Medulla oblongata (tissue), 1 donor: ENCODE measurements around the gene COBLL1.
"Not testable (repeated sequence)": the region's sequence is repeated elsewhere in the genome, so short reads cannot be mapped to it uniquely, and the experiment has no call there.

Source experiments
- DNase-seq: peaks from one replicate; pipeline ENCODE4 v3.0.0-alpha.2; 2015; ENCODE audit errors: extremely low spot score

Gene COBLL1

GRCh38 chr2:164859906-164860693, 18.5 kb upstream of the COBLL1 start:
- DNase-seq, result not testable (repeated sequence)

DNA sequence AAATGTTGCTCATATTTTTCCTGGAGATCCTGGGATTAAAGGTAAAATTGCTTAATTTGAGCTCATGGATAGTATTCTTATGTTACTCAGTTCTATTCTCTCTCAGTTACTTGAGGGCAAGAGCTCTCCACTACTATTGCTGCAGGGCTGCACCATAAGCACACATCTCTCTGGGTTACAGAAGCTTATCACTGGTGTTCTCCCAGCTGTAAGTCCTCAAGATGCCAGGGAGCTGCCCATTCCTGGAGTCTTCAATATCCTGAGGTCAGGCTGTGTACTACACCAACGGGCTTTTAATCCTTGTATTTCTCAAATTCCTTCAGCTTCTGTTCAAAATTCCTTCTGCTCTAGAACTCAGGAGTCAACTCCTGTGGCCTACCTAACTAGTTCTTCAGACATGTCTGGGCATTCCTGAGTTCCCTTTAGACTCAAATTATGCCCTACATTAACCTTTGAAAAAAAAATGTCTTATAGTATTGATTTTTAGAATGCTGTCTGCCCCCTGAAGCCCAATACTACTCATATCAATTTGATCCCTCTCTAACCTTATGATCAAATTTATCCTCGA, 17.7 kb upstream of the COBLL1 start:
- DNase-seq, result no peak

DNA sequence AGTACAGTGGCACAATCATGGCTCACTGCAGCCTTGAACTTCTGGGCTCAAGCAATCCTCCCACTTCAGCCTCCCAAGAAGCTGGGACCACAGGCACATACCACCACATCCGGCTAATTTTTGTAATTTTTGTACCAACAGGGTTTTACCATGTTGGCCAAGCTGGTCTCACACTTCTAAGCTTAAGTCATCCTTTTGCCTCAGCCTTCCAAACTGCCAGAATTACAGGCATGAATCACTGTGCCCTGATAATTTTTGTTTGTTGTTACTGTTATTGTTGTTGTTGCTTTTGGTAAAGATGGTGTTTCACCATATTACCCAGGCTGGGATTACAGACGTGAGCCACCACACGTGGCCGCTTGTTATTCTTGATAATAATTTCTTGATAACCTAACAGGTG, 10.5 kb upstream of the COBLL1 start:
- DNase-seq, result no peak

GRCh38 chr2:164850235-164850634, 8.6 kb upstream of the COBLL1 start:
- DNase-seq, result peak; percentile 44

- no peak for DNase-seq
Observed at GRCh38 chr2:164849506-164849905, 7.9 kb upstream of the COBLL1 start.

GRCh38 chr2:164847981-164848741, 6.5 kb upstream of the COBLL1 start:
- DNase-seq, result no peak

- no peak for DNase-seq
Observed at GRCh38 chr2:164847291-164847690, 5.7 kb upstream of the COBLL1 start.

DNA sequence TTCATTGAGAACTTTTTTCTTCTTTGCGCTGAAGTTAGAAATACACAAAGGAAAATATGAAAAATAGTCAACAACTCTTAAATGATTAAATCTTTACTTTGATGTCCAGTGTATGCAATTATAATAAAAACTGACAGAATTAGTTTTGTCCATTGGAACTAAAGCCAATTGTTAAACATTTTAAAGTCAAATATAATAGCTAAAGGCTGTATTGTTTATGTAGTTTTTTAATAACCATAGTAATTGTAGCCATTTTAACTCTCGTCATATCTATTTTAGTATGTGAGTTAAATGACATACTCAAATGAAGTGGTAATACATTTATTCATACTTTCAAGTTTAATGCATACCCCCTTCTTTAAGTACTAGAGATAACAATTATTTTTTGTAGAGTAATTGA, 4.7 kb upstream of the COBLL1 start:
- no peak for DNase-seq

DNA sequence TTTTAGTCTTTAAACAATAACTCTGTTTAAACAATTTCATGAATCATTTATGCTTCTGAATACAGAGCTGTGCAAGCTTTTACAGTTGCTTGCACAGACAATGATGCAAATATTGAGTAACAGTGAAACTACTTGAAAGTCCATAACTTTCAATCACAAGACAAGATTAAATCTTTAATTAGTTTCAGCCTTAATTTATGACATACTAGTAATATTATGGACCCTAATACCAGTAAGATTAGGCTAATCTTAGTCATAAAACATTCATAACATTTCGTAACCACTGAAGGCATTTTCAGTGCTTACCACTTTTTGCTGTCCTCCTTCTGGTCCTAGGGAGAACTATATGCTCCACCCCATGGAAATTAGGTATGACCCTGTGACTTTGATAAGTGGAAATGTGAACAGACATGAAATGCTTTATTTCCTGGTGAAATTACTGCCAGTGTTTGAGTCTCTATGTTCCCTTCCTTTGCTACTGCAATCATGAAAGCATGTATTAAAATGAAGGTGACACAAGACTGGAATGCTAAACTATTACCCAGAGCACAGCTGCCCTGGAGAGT, 1.8 kb upstream of the COBLL1 start:
- DNase-seq, result no peak

DNA sequence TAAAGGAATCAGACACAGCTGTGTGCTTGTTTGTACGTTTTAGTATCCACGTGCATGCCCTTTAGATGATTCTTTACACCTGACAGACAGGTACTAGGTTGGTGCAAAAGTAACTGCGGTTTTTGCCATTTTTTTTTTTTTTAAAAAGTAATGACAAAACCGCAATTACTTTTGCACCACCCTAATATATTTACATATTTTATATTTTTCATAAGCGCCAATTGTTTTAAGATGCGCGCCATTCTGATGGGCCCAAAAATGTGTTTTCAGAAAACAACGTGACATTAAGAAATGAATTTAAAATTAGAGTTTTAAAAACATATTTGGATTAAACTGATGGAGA, 972 bp upstream of the COBLL1 start:
- DNase-seq, result no peak

DNA sequence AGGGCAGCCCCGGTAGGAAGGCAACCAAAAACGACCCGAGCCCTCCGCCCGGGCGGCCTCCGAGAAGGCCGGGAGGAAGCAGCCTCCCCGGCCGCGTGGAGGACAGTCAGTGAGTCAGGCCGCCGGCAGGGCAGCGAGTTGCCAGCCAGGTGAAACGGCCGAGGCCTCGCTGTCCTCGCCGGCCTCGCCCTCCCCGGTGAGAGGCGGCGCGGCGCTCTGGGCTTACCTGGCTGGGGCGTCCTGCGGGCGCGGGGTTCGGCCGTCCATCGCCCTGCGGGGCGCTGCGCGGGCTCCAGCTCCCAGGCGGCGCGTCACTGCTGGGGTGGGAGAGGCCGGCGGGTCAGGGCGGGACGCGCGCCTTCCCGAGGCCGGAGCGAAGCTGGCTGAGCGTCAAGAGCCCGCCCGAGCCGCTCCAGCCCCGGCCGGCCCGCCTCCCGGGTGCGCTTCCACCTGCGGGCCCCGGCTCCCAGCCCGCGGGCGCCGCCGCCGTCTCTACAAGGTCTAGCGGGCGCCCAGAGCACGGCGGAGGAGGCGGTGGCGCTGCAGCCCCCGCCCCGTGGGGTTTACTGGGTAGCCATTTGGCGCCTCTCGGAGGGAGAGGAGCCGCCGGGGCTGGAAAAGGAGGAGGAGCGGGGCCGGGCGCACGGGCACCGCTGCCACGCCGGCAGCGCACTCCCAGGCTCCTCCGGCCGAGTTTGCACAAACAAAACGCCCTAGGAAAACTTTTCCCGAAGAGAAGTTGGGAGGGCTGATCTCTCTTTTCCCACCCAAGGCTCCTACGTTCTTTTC, 499 bp downstream of the COBLL1 start:
- DNase-seq, result peak; percentile 52

- DNase-seq, result peak; percentile 7
Observed at GRCh38 chr2:164840458-164840929, 1.1 kb downstream of the COBLL1 start.

- peak; percentile 24 for DNase-seq
Observed at GRCh38 chr2:164839914-164840457, 1.6 kb downstream of the COBLL1 start.

DNA sequence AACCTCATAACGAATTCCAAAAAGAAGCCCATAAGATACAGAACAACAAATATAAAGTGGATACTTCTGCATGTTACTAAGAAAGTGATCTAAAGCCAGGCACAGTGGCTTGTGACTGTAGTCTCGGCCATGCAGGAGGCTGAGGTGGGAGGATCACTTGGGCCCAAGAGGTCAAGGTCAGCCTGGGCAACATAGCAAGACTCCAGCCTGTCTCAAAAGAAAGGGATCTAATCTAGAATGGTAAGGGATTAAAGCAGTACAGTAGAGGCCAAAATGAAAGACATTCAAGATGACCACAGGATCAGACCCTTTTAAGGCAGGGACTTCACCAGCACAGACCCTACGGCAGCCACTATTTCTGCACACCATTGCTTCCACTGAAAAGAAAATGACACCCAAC, 3.8 kb downstream of the COBLL1 start:
- no peak for DNase-seq

- DNase-seq, result no peak
Observed at GRCh38 chr2:164836907-164837306, 4.7 kb downstream of the COBLL1 start.

- no peak for DNase-seq
Observed at GRCh38 chr2:164835302-164835701, 6.3 kb downstream of the COBLL1 start.

DNA sequence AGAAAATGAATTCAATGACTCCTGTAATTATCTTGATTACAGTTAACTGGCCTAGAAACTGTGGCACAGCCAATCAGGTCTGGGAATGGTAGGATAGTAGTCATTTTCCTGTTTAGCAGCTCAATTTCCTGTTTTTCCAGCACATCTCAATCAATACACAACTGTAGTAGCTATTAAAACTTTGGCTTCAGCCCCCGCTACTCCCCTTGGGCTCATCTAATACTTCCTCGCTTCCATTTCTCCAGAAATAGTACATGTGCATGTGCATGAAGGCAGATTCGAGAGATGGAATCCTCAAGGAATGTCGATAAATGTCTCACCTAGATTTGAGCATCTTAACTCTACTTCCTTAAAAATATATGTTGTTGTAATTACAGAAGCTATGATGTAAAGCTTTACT, 9.7 kb downstream of the COBLL1 start:
- no peak for DNase-seq

GRCh38 chr2:164831180-164831579, 10.4 kb downstream of the COBLL1 start:
- no peak for DNase-seq

GRCh38 chr2:164826293-164827243, 15.1 kb downstream of the COBLL1 start:
- DNase-seq, result no peak

- no peak for DNase-seq
Observed at GRCh38 chr2:164824872-164825271, 16.8 kb downstream of the COBLL1 start.
